ENCODE measurements around the gene ACOT2.
"Not testable (repeated sequence)": the region's sequence is repeated elsewhere in the genome, so short reads cannot be mapped to it uniquely, and the experiment has no call there.

ACOT2 gene

DNA sequence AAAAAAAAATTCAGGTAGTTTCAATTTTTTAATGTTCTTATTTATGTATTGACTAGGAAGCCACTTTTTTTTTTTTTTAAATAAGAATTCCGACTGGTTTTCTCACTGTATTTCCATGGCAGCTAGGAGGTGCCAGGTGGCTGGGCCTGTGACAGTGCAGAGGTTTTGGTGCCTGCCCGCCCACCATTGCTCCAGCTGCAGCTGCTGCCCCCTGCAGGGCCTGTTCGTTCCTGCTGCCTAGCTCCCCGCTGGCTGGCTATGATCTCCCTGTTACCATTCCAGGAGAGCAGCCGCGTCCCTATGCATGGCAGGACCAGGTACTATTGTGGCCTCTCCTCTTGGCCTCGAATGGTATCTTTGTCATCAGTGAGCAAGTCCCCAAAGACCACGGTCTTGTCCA lies 1.9 kb downstream of the ACOT2 start:
- not testable (repeated sequence) for H3K36me3 ChIP-seq (ENCODE audit: control insufficient read depth in 1 of 2, insufficient read depth in 2 of 2, low read length in 2 of 2); H3K27me3 ChIP-seq (ENCODE audit: low read depth, low read length); H3K9me3 ChIP-seq (ENCODE audit: control insufficient read depth in 1 of 2, low read length in 2 of 2); H3K27ac ChIP-seq (ENCODE audit: low read length)
- Histone ChIP-seq H3K4me3 (ENCODE audit: low read depth in 1 of 2, low read length in 2 of 2) (peak overlapping the region in 1 of 2 donors; percentile 74), H3K4me1 (ENCODE audit: control insufficient read depth in 1 of 2, insufficient read depth in 2 of 2, low read length in 2 of 2) (peaks cover 0 to 13% of the 10 kb centered on the region in 2 donors)

DNA sequence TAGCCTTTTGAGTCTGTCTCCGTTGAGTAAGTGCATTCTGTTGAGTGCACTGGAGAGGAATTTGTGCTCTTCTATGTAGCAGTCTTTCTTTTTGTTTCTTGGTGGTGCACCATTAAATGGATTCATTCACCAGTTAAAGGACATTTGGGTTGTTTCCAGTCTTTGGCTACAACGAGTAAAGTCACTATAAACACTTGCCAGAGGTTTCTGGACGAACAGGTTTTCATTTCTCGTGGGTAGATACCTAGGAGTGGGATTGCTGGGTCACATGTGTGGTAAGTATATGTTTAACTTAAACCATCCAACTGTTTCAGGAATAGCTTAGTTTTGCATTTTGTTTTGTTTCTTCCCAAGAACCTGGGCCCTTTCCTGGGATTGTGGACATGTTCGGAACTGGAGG lies 4.0 kb downstream of the ACOT2 start:
- H3K36me3 ChIP-seq (ENCODE audit: control insufficient read depth in 1 of 2, insufficient read depth in 2 of 2, low read length in 2 of 2); H3K4me1 ChIP-seq (ENCODE audit: control insufficient read depth in 1 of 2, insufficient read depth in 2 of 2, low read length in 2 of 2); H3K4me3 ChIP-seq (ENCODE audit: low read depth in 1 of 2, low read length in 2 of 2); H3K27me3 ChIP-seq (ENCODE audit: low read depth, low read length); H3K9me3 ChIP-seq (ENCODE audit: control insufficient read depth in 1 of 2, low read length in 2 of 2); H3K27ac ChIP-seq (ENCODE audit: low read length): not testable (repeated sequence)

GRCh38 chr14:73573740-73574139 lies 4.7 kb downstream of the ACOT2 start:
- not testable (repeated sequence) for H3K4me3 ChIP-seq (ENCODE audit: low read depth in 1 of 2, low read length in 2 of 2); H3K4me1 ChIP-seq (ENCODE audit: control insufficient read depth in 1 of 2, insufficient read depth in 2 of 2, low read length in 2 of 2); H3K36me3 ChIP-seq (ENCODE audit: control insufficient read depth in 1 of 2, insufficient read depth in 2 of 2, low read length in 2 of 2); H3K27ac ChIP-seq (ENCODE audit: low read length); H3K9me3 ChIP-seq (ENCODE audit: control insufficient read depth in 1 of 2, low read length in 2 of 2); H3K27me3 ChIP-seq (ENCODE audit: low read depth, low read length)

- not testable (repeated sequence) for H3K36me3 ChIP-seq (ENCODE audit: control insufficient read depth in 1 of 2, insufficient read depth in 2 of 2, low read length in 2 of 2); H3K9me3 ChIP-seq (ENCODE audit: control insufficient read depth in 1 of 2, low read length in 2 of 2); H3K27me3 ChIP-seq (ENCODE audit: low read depth, low read length); H3K27ac ChIP-seq (ENCODE audit: low read length); H3K4me1 ChIP-seq (ENCODE audit: control insufficient read depth in 1 of 2, insufficient read depth in 2 of 2, low read length in 2 of 2); H3K4me3 ChIP-seq (ENCODE audit: low read depth in 1 of 2, low read length in 2 of 2)
Measured at GRCh38 chr14:73574251-73574650, 5.2 kb downstream of the ACOT2 start.

DNA sequence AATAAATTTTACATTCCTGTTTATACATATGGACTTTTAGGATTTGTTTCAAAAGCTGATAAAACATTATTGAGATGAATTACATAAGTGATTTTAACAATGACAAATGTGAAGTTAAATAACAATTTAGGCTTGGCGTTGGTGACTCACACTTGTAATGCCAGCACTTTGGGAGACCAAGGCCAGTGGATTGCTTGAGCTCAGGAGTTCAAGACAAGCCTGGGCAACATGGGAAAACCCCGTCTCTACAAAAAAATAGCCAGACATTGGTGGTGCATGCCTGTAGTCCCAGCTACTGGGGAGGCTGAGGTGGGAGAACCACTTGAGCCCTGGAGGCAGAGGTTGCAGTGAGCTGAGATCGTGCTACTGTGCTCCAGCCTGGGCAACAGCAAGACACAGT lies 7.4 kb downstream of the ACOT2 start:
- peaks cover 0 to 4% of the 10 kb centered on the region in 2 donors for H3K4me1 ChIP-seq (ENCODE audit: control insufficient read depth in 1 of 2, insufficient read depth in 2 of 2, low read length in 2 of 2)
- no peaks in the 10 kb centered on the region for H3K27me3 ChIP-seq (ENCODE audit: low read depth, low read length)
- H3K4me3 ChIP-seq (ENCODE audit: low read depth in 1 of 2, low read length in 2 of 2), result no peak overlapping the region
- peaks cover 0 to 13% of the 10 kb centered on the region in 2 donors for H3K36me3 ChIP-seq (ENCODE audit: control insufficient read depth in 1 of 2, insufficient read depth in 2 of 2, low read length in 2 of 2)
- H3K27ac ChIP-seq (ENCODE audit: low read length), result no peak overlapping the region
- no peaks in the 10 kb centered on the region for H3K9me3 ChIP-seq (ENCODE audit: control insufficient read depth in 1 of 2, low read length in 2 of 2)

DNA sequence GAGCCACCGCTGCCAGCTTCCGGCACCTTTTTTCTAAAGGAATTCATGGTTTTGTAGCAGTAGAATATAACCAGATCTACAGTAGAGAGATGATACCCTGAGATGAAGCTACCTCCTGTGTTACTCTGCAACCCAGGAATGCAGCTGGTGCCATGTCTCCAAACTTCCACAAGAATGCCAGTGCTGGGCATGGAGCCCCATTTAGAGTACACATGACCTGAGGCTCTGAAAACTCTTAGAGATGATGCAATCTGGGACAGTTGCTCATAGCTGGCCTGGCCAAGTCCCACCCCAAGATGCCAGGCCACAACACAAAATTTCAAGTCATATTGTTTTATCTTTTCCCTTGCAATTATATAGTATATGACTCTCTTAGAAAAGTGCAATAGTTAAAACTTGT lies 8.2 kb downstream of the ACOT2 start:
- H3K27me3 ChIP-seq (ENCODE audit: low read depth, low read length); H3K9me3 ChIP-seq (ENCODE audit: control insufficient read depth in 1 of 2, low read length in 2 of 2); H3K4me1 ChIP-seq (ENCODE audit: control insufficient read depth in 1 of 2, insufficient read depth in 2 of 2, low read length in 2 of 2); H3K27ac ChIP-seq (ENCODE audit: low read length); H3K4me3 ChIP-seq (ENCODE audit: low read depth in 1 of 2, low read length in 2 of 2): not testable (repeated sequence)
- peaks cover 0 to 13% of the 10 kb centered on the region in 2 donors for H3K36me3 ChIP-seq (ENCODE audit: control insufficient read depth in 1 of 2, insufficient read depth in 2 of 2, low read length in 2 of 2)

- H3K4me1 ChIP-seq (ENCODE audit: control insufficient read depth in 1 of 2, insufficient read depth in 2 of 2, low read length in 2 of 2); H3K9me3 ChIP-seq (ENCODE audit: control insufficient read depth in 1 of 2, low read length in 2 of 2); H3K4me3 ChIP-seq (ENCODE audit: low read depth in 1 of 2, low read length in 2 of 2); H3K27me3 ChIP-seq (ENCODE audit: low read depth, low read length); H3K27ac ChIP-seq (ENCODE audit: low read length): not testable (repeated sequence)
- peaks cover 0 to 15% of the 10 kb centered on the region in 2 donors for H3K36me3 ChIP-seq (ENCODE audit: control insufficient read depth in 1 of 2, insufficient read depth in 2 of 2, low read length in 2 of 2)
Measured at GRCh38 chr14:73582102-73582979, 13.3 kb downstream of the ACOT2 start.

DNA sequence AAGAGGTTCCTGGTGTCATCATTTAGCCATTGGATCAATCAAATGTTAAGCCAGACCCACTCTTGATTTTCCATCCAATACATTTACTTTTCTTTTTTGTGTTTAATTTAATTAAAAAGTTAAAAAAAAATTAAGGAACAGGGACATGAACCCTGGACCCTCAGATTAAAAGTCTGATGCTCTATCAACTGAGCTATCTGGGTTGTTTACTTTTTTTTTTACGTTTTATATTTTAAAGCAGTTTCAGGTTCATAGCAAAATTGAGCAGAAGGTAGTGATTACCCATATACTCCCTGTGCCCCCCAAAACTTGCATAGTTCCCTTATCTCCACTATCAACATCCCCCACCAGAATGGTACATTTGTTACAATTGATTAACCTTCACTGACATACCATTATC lies 19.7 kb downstream of the ACOT2 start:
- H3K36me3 ChIP-seq (ENCODE audit: control insufficient read depth in 1 of 2, insufficient read depth in 2 of 2, low read length in 2 of 2), result no peaks in the 10 kb centered on the region
- no peak overlapping the region for H3K27ac ChIP-seq (ENCODE audit: low read length)
- H3K4me3 ChIP-seq (ENCODE audit: low read depth in 1 of 2, low read length in 2 of 2), result no peak overlapping the region
- no peaks in the 10 kb centered on the region for H3K4me1 ChIP-seq (ENCODE audit: control insufficient read depth in 1 of 2, insufficient read depth in 2 of 2, low read length in 2 of 2)
- no peaks in the 10 kb centered on the region for H3K27me3 ChIP-seq (ENCODE audit: low read depth, low read length)
- no peaks in the 10 kb centered on the region for H3K9me3 ChIP-seq (ENCODE audit: control insufficient read depth in 1 of 2, low read length in 2 of 2)

- Histone ChIP-seq H3K27me3 (ENCODE audit: low read depth, low read length) (no peaks in the 10 kb centered on the region), H3K4me1 (ENCODE audit: control insufficient read depth in 1 of 2, insufficient read depth in 2 of 2, low read length in 2 of 2) (no peaks in the 10 kb centered on the region), H3K4me3 (ENCODE audit: low read depth in 1 of 2, low read length in 2 of 2) (no peak overlapping the region), H3K36me3 (ENCODE audit: control insufficient read depth in 1 of 2, insufficient read depth in 2 of 2, low read length in 2 of 2) (no peaks in the 10 kb centered on the region), H3K27ac (ENCODE audit: low read length) (no peak overlapping the region), H3K9me3 (ENCODE audit: control insufficient read depth in 1 of 2, low read length in 2 of 2) (no peaks in the 10 kb centered on the region)
Measured at GRCh38 chr14:73589116-73589515, 20.1 kb downstream of the ACOT2 start.

DNA sequence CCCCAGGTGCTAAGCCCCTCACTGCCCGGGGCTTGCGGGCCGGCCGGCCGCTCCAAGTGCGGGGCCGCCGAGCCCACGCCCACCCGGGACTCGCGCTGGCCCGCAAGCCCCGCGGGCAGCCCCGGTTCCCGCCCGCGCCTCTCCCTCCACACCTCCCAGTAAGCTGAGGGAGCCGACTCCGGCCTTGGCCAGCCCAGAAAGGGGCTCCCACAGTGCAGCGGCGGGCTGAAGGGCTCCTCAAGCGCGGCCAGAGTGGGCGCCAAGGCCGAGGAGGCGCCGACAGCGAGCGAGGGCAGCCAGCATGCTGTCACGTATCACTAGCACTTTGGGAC lies 21.6 kb downstream of the ACOT2 start:
- H3K4me1 ChIP-seq (ENCODE audit: control insufficient read depth in 1 of 2, insufficient read depth in 2 of 2, low read length in 2 of 2); H3K27me3 ChIP-seq (ENCODE audit: low read depth, low read length); H3K4me3 ChIP-seq (ENCODE audit: low read depth in 1 of 2, low read length in 2 of 2); H3K36me3 ChIP-seq (ENCODE audit: control insufficient read depth in 1 of 2, insufficient read depth in 2 of 2, low read length in 2 of 2); H3K27ac ChIP-seq (ENCODE audit: low read length); H3K9me3 ChIP-seq (ENCODE audit: control insufficient read depth in 1 of 2, low read length in 2 of 2): not testable (repeated sequence)

DNA sequence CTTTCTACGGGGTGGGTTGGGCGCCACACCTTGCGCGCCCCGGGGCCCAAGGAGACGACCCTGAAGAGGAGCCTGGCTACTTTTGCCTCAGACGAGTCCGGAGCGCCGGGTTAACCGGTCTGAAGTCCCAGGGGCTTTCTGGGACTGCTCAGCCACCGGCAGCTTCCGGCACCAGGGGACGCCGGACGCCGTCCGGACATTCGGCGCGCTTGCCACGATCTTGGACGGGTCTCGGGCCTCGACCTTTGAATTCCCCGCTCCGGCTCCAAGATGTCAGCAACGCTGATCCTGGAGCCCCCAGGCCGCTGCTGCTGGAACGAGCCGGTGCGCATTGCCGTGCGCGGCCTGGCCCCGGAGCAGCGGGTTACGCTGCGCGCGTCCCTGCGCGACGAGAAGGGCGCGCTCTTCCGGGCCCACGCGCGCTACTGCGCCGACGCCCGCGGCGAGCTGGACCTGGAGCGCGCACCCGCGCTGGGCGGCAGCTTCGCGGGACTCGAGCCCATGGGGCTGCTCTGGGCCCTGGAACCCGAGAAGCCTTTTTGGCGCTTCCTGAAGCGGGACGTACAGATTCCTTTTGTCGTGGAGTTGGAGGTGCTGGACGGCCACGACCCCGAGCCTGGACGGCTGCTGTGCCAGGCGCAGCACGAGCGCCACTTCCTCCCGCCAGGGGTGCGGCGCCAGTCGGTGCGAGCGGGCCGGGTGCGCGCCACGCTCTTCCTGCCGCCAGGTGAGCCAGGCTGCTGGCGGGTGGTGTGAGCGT lies 22.9 kb downstream of the ACOT2 start, which contains the start of gene ACOT4:
Gene ACOT4 (plus strand): TSS at position 184 of the 760 bp plus-strand sequence. CDS start 87 bp downstream, at position 271.
- Histone ChIP-seq H3K27me3 (ENCODE audit: low read depth, low read length) (no peaks in the 10 kb centered on the region), H3K36me3 (ENCODE audit: control insufficient read depth in 1 of 2, insufficient read depth in 2 of 2, low read length in 2 of 2) (no peaks in the 10 kb centered on the region), H3K4me1 (ENCODE audit: control insufficient read depth in 1 of 2, insufficient read depth in 2 of 2, low read length in 2 of 2) (no peaks in the 10 kb centered on the region), H3K4me3 (ENCODE audit: low read depth in 1 of 2, low read length in 2 of 2) (peak within 1 kb of the TSS; percentile 59 to 88), H3K9me3 (ENCODE audit: control insufficient read depth in 1 of 2, low read length in 2 of 2) (no peaks in the 10 kb centered on the region), H3K27ac (ENCODE audit: low read length) (no peak within 1 kb of the TSS)

Measured in muscle layer of duodenum (tissue), 2 donors.